ENCODE measurements around the gene INCA1. TPM values are rescaled to one million over a fixed set of nuclear protein-coding genes. Genes with fewer than 3 reads are reported as not detected.

The INCA1 gene
- total RNA-seq, 1 experiment from 2014 or later = 1.3 TPM

DNA sequence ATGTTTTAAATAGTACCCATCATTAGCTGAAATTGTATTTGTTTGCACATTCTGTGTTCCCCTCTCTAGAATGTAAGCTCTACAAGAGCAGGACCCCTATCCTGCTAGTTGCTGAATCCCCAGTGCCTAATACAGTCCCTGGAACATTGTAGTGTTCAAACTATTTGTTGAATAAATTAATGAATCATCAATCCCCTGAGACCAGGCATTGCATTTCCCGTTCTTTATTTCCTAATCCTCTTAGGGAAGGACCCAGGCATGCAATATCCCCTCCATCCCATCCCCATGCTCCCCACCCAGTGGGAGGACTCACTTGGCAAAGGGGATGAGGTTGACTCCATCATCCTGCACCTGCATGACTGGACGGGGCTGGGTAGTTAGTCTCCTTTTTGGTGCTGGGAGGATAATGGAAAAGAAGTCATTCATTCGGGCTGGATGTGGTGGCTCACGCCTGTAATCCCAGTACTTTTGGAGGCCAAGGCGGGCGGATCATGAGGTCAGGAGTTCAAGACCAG lies 3.2 kb downstream of the INCA1 start:
- H3K9me3 Mint-ChIP-seq = no peaks in the 10 kb centered on the region
- Histone ChIP-seq H2BK120ac (ENCODE audit: low read depth, low read length, poor library complexity, severe bottlenecking) (no peak overlapping the region), H3K9ac (ENCODE audit: extremely low read depth, insufficient read length, low read length) (no peak overlapping the region), H3K27ac (ENCODE audit: insufficient read length, low read depth, low read length) (no peak overlapping the region), H3K18ac (ENCODE audit: insufficient read length, low read depth, low read length) (no peak overlapping the region), H4K20me1 (ENCODE audit: control insufficient read depth, insufficient read depth, insufficient read length) (no peaks in the 10 kb centered on the region), H3K23me2 (ENCODE audit: insufficient read length, low read depth, low read length, poor library complexity, severe bottlenecking) (peaks cover 14% of the 10 kb centered on the region), H3K56ac (ENCODE audit: insufficient read length, low read depth, low read length) (no peak overlapping the region), H4K5ac (ENCODE audit: insufficient read length, low read depth, low read length) (no peak overlapping the region), H3K4ac (ENCODE audit: low read depth, low read length) (no peak overlapping the region), H2BK15ac (ENCODE audit: low read depth, low read length) (no peak overlapping the region), H2AK5ac (ENCODE audit: insufficient read length, low read length) (no peak overlapping the region), H3K79me2 (ENCODE audit: insufficient read depth, low read length) (peaks cover 2% of the 10 kb centered on the region; the same call in 1 of the 2 replicates), H3T11ph (ENCODE audit: low read length) (no peak overlapping the region), H3K4me1 (ENCODE audit: insufficient read depth, low read length) (peaks cover 2% of the 10 kb centered on the region), H3K23ac (ENCODE audit: insufficient read length, low read depth, low read length) (no peak overlapping the region), H3K27me3 (ENCODE audit: insufficient read depth, low read length) (peaks cover 1% of the 10 kb centered on the region; the same call in 1 of the 2 replicates), H4K8ac (replicated peaks; ENCODE audit: insufficient read length, low read depth, low read length) (no peak overlapping the region), H4K91ac (ENCODE audit: insufficient read length, low read depth, low read length) (no peak overlapping the region), H3K9me3 (ENCODE audit: control insufficient read depth, low read depth, low read length) (no peaks in the 10 kb centered on the region), H2BK12ac (ENCODE audit: insufficient read length, low read depth, low read length) (no peak overlapping the region), H2BK5ac (ENCODE audit: insufficient read length, low read length) (no peak overlapping the region), H3K79me1 (ENCODE audit: insufficient read depth, low read depth, low read length, poor library complexity, severe bottlenecking) (no peaks in the 10 kb centered on the region), H3K14ac (ENCODE audit: insufficient read depth, low read length) (no peak overlapping the region), H3K4me2 (ENCODE audit: insufficient read depth, insufficient read length, low read length) (no peak overlapping the region), H2AFZ (ENCODE audit: low read length) (no peak overlapping the region), H2BK20ac (ENCODE audit: low read depth, low read length, poor library complexity, severe bottlenecking) (no peak overlapping the region)
- peaks cover 4 to 8% of the 10 kb centered on the region in 2 experiments for H3K4me1 Mint-ChIP-seq
- WGBS (ENCODE audit: extremely low coverage, insufficient read length, low lambda C conversion rate) = no CpG with 5 or more reads among the region's 6 CpGs
- H3K4me3 Mint-ChIP-seq = no peak overlapping the region
- H3K27ac Mint-ChIP-seq = no peak overlapping the region
- no peaks in the 10 kb centered on the region; a peak in 1 of 7 replicates for H3K36me3 Mint-ChIP-seq (ENCODE audit: insufficient read depth in 1 of 3, low read depth in 3 of 3)
- TF ChIP-seq, protein P1, sequence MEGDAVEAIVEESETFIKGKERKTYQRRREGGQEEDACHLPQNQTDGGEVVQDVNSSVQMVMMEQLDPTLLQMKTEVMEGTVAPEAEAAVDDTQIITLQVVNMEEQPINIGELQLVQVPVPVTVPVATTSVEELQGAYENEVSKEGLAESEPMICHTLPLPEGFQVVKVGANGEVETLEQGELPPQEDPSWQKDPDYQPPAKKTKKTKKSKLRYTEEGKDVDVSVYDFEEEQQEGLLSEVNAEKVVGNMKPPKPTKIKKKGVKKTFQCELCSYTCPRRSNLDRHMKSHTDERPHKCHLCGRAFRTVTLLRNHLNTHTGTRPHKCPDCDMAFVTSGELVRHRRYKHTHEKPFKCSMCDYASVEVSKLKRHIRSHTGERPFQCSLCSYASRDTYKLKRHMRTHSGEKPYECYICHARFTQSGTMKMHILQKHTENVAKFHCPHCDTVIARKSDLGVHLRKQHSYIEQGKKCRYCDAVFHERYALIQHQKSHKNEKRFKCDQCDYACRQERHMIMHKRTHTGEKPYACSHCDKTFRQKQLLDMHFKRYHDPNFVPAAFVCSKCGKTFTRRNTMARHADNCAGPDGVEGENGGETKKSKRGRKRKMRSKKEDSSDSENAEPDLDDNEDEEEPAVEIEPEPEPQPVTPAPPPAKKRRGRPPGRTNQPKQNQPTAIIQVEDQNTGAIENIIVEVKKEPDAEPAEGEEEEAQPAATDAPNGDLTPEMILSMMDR (conservative IDR thresholded peaks at IDR 0.05) = no peak
- DNase-seq = no peak
- peaks cover 42% of the 10 kb centered on the region for H3K27me3 Mint-ChIP-seq (ENCODE audit: low read depth)

Data from H9 (cell line).